Putamen (tissue), 1 donor: ENCODE data around the gene MEIS1.

Experiments
- DNase-seq: peaks from one replicate; pipeline ENCODE4 v3.0.0-alpha.2; 2016; ENCODE audit warnings: low spot score

Gene MEIS1

DNA sequence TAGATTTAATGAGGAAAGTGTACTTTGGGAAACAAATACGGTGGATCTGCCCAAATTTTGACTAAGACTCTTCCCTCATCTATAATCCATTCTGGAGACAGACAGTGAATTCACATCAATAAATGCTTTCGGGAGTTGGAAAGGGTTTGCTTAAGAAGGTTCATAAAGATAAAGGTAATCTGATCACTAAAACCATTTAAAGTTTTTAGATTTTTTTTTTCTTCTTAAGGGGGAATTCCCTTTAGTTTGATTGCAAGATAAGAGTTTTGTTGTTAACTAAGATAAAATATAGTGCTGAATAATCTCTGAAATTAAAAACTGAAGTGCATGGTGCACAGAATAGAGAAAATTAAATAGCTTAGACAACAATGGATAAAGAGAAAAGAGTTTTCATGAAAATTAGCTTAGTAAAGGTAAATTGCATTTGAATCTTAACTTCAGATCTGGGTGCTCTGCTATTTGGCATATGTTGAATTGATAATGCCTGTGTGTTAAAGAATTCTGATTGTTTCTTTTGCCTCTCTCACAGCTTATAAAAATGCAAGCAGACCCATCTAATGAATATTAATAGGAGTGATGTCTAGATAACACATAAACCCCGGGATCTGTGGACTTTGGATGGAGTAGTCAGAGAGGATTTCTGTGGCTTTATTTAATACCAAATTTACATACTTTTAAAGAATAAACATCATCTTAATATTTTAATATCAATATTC, 100.8 kb downstream of the MEIS1 start:
- no peak for DNase-seq

DNA sequence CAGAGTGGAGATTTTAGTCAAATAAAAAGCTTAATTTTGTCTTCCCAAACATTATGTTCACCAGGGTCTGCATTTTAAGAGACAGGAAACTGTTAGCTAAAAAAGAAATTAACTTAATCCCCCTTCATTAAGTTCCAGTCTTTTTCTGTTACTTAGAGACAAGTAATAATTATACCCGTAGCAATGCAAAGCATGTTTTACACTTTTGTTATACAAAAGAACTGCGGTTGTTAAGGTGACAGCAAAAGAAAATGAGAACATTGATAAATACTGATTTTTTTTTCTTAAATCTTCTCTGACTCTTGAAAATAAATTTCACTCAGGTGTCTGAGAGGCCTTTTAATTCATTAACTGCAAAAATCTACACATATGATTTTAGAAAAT, 101.4 kb downstream of the MEIS1 start:
- no peak for DNase-seq

DNA sequence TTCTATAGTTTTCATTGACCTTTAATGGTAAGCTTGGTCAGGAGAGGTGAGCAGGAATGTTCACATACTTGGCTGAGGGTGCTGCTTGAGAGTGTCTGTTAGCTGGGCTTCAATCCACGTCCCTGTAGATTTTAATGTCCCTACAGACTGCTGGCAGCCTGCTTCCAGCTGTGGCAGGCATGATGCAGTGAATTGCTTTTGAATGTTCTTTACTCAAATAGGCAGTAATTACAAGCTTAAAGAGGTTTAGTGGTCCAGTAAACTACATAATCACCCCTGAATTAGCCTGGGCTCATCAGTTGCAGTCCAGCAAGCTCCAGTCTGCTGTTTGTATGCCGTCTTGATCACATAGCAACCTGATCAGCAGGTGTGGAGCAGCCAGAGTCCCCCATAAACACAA, 102.1 kb downstream of the MEIS1 start:
- no peak for DNase-seq

DNA sequence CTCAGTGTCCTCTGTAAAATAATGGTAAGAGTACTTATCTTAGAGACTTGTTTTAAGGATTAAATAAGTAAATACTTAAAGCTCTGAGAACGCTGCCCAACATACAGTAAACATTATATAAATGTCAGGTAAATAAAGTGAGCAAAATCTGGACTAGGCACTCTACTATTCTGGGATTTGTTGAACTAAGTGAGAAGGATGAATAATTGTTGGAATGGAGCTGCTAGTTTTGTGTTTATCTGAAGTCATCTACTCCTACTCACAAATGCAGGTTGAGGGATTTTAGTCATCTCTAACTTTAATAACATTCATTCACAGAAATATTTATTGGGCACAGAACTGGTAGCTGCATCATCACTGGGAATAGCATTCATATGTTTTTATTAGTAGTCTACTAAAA, 103.4 kb downstream of the MEIS1 start:
- DNase-seq, result no peak

DNA sequence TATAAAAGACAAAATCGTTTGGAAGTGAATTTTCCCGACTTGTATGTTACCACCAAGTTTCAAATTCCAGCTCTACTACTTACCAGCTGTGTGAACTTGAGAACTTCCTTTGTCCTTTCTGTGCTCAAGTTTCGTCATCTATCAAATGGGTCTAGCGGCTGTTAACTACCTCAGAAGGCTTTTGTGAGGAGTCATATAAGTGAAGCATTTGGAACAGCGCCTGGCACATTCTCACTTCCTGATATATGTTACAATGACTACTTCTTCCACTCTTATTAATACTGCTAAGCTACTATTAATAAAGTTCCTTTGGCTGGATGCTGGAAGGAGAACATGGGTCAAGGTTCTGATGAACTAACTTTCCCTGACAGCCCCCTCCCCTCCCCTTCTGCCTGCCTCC, 104.5 kb downstream of the MEIS1 start:
- DNase-seq, result no peak

DNA sequence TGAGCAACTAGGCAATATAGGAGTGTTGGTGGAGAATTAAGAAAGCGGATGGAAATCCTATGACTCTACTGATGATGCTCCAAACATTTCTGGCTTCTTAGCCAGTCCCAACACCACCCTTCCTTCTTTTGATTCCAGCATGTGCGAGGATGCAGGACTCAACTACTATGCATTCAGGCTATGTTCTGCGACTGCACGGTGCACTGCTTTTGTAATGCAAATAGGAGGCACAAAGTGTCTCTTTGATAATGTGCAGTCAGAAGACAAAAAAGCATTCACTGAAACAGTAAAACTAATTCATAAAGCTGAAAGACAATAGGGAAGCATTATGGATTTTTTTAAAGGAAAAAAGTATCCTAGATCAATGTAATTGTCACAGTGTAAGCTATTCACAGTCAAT, 106.7 kb downstream of the MEIS1 start:
- DNase-seq, result peak; percentile 80

DNA sequence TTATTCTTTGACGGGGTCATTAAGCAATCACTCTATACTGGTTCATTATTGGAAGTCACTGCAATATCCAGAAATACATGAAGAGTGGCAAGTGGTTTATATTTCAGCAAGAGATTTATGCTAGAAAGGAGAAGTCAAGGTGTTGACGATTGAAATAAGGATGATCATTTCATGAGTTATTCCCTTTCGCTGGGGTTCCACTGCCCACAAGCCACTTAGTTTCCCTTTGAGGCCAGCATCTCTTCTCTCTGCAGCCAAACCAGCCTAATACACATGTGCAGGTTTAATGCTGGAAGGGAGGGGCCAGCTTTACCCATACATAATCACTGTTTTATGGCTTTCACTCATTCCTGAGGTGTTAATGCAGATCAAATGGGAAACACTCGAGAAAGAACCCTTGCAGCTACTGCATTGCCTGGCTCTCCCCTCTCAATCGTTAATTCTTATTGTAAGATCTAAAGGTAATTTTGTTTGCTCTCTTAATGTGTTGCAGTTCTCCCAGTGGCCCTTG, 108.4 kb downstream of the MEIS1 start:
- DNase-seq, result no peak

DNA sequence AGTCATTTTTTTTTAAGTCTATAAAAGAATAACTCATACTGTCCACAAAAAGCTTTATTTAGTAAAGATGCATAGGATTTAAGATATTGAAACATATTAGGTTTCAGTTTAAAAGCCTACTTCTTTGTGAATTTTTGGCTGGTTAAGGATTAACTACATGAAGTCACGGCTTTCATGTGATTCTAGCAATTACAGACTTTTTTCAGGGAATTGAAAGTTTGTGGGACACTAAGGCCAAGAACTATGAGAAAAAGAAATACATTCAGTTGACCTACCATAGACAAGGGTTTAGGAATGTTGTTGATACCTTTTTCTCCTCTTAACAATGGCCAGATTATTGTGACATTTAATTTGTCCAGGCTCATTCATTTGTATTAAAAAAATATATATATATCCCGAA, 109.3 kb downstream of the MEIS1 start:
- DNase-seq, result no peak

DNA sequence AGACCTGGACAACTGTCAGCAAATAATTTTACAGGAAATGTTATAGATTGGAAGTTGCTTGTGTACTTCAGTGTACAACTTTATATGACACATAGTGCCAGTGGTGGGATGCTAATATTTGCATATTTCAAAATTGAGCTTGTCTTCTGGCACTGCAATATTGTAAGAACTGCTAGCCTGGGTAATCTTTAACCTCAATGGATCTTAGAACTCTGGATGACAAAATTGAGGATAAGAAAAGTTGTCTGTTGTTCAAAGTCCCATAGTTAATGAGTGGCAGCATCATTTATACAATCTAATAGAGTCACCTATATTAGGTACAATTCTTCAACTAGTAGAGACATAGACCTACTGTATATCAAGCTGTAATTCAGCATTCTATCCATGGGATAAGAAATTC, 110.3 kb downstream of the MEIS1 start:
- DNase-seq, result no peak

DNA sequence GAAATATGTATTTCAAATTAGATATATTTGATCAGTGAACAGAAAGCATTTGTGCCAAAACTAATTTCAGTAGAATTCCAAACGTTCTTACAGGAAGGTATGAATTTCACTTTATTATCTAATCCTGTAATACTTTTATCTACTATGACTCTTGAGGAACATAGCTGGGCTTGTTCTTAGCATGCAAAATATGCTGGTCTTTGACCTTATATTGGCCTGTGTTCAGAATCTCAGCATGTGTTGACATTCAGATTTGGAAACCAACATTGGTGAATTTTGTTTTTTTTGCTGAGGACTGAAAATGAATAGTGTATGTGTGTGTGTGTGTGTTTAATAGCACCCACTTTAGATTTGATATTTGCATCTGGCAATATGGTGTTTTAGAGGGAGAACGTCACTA, 112.2 kb downstream of the MEIS1 start:
- DNase-seq, result no peak

DNA sequence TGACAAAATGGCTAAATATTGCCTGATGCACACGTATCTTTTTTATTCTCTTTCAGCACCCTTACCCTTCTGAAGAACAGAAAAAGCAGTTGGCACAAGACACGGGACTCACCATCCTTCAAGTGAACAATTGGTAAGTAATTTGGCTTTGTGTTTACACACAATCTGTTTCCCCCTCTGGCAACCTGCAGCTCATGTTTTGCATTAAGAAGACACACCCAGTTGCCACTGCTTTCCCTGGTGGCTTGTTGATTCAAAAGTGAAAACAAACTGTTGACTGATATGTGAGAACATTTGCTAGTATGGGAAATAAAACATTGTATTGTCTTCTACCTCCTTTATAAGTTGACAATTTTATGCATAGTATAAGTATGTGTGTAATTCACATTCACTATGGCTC, 113.0 kb downstream of the MEIS1 start:
- DNase-seq, result no peak

DNA sequence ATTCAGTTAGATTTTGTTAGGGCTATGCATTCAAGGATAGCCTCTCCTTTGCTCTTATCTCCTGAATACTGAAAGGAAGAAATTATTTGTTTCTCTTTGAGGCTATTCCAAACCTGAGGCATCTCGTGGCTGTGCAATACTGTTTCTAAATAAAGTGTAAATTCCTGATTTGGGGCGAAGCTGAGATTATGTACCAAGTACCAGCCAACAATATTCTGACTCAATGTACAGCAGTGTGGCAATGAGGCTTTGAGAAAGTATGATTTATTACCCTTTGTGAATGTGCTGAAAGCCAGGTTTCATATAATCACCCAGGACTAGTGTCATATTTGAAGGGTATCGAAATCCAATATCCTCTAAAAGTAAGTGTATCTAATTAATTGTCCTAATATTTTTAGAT, 113.5 kb downstream of the MEIS1 start:
- no peak for DNase-seq

DNA sequence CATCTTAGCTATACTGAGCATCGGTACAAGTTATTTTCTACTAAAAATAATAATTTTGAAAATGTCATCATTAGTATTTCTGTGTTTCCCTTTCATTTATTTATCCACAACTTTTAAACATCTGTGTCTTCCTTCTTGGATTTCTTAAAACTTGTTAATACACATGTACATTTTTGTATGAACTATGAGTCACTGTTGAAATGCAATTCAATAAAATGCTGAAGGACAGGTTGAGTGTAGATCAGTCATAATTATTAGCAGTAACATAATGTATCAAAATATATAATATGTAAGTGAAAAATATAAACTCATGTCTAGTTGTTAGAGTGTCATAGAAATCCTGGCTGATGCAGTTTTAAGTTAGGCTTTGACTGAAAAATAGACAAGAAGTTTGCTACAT, 115.9 kb downstream of the MEIS1 start:
- DNase-seq, result no peak

DNA sequence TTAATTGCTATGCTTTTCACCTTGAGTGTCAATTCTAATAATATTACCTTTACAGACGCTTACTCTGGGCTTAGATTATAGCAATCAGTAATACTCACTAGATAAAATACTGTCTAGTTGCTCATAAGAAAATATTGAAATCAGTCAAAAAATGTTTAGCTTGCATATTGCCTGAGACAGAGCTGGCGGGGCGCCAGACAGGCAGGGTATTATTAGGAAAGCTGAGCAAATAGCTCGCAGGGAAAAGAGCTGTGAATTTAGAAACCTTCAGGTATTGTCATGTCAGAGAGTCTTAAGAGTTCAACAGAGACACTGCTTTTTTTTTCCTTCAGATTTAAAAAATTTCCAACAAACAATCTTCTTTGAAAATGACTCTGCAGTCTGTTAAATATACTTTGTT, 118.4 kb downstream of the MEIS1 start:
- no peak for DNase-seq

DNA sequence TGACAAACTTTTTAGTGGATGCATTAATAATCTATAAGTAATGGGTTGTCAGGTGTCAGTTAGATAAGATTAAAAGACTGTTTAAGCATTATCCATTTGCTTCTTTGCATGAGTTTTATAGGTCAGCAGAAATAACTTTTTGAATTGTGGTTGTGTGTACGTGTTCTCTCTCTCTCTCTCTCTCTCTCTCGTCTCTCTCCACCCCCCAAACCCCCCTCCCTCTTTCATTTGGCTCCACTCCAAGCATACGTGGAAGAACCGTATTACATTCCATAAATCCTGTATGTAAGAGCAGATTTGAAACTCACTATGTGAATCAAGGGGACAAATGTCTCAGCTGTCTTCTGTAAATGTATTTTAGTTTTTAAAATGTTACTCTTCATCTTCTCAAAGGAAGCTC, 120.2 kb downstream of the MEIS1 start:
- no peak for DNase-seq

DNA sequence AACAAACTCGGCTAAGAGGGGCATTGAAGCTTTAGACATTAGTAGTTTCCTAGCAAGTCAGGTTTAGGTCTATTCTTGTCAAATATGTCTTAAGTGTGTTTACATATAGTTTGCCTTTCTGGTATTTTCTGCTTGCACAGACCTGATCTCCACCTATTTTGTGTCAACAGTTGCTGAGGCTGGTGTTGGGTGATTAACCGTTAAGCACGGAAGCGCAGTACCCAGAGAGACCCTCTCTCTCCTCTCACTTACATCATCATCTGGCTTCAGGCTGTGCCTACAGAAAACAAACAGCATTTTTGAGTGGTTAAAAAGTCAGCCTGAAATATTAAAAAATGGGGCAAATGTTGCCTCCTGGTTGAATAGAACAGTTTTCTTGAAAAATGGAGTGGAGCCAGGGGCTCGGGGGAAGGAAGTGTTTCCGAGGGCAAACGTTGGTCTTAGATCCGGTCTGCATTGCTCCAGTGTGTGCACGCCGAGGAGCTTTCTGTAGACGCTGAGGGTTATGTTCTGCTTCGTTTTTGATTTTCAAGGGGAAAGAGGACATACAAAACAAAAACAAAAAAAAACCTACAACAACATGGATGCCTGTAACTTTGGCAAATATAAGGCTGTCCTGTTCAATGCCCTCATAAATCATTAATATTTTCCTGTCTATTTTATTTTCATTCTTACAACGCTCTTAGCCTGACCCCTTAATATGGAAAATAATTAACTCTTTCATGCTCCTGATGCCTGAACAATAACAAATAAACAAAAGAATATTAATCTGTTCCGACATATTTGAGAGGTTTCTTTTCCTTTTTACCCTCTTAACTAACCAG, 120.8 kb downstream of the MEIS1 start:
- DNase-seq, result no peak

DNA sequence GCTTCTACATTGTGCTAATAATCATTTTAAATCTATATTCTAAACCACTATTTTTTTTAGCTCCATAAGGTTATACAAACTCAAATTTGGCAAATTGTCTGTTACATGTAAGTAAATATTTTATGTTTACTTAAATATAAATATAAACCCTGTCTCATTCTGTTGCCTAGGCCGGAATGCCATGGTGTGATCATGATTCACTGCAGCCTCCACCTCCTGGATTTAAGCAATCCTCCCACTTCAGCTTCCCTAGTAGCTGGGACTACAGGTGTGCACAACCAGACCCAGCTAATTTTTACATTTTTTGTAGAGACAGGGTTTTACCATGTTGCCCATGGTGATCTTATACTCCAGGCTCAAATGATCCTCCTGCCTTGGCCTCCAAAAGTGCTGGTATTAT, 124.7 kb downstream of the MEIS1 start:
- no peak for DNase-seq

DNA sequence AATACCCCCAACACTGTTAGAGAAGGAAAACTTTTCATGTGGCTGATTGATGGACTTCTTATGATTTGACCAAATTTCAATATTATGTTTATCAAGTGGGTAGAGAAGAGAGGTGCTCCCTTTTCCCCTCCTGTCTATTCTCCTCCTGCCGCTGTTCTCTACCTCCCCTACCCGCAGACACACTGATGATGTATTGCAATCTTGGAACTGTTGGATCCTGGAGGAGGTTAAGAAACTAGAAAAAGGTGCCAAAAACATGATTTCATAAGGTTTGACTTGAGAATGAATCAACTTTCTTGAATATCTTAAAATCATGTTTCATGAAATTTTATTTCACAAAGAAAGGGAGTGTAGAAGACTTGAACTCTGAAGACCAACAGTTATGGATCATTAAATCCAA, 125.8 kb downstream of the MEIS1 start:
- no peak for DNase-seq

DNA sequence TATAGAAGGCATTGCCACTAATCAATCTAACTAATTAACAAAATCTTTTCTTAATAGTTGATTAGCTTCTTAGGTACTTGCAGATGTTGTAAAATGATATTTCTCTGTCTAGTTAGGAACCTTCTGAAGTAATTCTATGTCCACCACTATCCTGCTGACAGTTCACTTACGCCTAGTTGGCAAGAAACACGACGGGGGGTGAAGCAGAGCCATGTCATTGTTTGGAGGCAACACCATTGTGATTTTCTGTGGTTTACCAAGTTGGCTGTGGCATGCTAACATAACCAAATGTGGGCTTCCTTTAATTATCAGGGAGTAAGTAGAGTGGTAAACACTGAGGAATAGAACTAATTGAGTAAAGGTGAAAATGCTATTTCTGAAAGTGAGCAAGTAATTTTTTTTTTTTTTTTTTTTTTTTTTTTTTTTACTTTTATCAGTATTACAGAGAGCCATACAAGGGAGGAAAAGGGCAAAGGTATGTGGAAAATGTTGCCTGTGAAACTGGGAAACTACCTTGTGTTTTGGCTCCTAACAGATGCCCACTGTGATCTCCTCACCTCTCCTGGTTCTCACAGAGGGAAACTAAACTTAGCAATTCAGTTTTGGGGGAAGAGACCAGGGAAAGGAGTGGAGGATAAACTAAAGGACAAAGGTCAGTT, 126.8 kb downstream of the MEIS1 start:
- no peak for DNase-seq

DNA sequence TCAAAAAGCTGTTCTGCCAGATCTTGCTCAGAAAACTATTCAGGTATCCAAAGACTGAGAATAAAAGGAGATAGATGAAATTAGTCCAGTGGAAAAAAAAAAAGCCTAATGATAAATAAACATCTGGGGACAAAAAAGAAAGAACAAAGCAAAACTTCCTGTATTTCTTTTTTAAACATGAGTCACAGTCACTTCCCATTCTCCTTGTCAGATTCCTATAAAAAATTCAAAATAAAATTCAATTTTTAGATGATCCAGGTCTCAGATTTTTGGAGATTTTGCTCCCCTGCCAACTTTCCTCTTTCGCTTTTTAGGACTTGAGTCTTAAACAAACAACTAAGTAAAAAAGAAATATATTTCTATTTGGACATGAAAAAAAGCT, 127.4 kb downstream of the MEIS1 start:
- DNase-seq, result no peak

DNA sequence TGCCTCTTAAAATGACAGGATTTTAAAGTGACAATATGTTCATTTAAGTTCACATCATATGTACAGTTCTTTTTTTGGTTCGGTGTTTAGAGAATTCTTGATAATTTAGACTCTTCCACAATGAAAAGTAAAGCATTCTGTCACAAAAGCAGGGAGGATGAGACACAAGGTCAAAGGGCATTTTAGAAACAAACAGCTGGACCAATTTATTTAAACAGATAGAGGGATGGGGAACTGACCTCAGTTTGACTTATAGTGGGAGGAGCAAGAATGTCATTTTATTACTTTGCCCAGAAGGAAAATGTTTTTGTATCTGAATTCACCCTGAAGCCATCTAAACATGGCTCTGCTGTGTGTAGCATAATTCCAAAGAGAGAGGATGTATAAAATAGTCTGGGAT, 128.5 kb downstream of the MEIS1 start:
- DNase-seq, result no peak

DNA sequence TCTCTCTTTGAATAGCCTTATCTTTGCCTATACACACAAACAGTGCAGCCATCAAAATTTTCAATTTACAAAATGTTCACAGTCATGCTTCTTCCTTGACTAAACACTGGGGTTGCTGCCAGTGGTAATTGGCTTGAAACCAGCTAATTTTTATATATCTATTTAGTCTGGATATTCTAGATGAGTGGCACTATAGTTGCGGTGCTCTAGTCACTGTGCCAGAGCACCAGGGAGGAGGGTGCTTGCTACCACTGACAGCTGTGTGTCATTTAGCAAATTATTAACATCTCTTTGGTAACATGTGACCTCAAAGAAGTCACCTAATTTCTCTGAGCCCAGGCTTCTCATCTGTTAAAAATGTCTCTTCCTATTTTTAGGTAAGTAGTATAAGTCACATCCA, 130.4 kb downstream of the MEIS1 start:
- DNase-seq, result no peak

DNA sequence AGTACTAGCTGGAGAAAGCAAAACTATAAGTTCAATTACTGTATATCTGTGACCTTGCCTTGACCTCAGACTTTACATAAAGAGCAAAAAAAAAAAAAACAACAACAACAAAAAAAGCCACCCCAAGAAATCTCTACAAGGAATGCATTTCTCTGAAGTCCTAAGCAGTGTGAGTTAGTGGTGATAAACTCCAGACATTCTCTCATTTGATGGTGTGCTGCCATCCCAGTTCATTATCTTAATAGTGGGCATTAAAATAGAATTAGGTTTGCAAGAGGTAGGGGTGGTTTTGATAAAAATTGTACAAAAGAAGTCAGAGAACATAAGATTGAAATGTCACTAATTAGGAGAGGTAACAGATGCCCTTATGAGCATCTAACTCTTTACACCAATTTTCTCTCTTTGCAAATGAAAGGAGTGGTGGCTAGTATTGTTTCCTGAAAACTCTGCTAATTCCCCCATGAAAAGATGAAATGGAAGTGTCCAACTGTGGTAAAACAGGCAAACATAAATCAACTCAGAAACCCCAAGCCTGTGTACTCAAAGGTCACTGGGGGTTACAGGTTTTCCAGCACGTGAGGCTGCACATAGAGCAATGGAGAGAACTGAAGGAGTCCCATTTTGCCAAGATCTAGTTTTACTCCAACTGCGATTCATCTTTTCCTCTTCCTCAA, 131.9 kb downstream of the MEIS1 start:
- DNase-seq, result no peak
